ENCODE measurements around the gene IFNA6.

The IFNA6 gene

GRCh38 chr9:21331676-21332402, 18.8 kb downstream of the IFNA6 start:
- DNase-seq (ENCODE audit: low spot score): no peak

GRCh38 chr9:21326526-21327139, 24.1 kb downstream of the IFNA6 start:
- DNase-seq (ENCODE audit: low spot score): no peak

DNA sequence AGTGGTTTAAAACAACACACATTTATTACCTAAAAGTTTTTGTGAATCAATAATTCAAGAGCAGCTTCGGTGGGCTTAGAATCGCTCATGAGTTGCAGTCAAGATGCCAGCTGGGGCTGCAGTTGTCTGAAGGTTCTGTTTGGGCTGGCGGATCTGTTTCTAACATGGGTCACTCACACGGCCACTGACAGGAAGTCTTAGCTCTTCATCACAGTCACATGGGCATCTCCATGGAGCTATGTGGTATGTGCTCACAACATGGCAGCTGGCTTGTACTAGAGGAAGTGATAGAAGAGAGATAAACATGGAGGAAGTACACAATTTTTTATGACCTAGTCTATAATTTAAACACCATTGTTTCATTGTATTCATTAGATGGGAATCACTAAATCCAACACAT, 26.6 kb downstream of the IFNA6 start:
- no peak for DNase-seq (ENCODE audit: low spot score)

- DNase-seq (ENCODE audit: low spot score): no peak
Observed at GRCh38 chr9:21322911-21323461, 27.7 kb downstream of the IFNA6 start.

- no peak for DNase-seq (ENCODE audit: low spot score)
Observed at GRCh38 chr9:21320465-21320864, 30.2 kb downstream of the IFNA6 start.

DNA sequence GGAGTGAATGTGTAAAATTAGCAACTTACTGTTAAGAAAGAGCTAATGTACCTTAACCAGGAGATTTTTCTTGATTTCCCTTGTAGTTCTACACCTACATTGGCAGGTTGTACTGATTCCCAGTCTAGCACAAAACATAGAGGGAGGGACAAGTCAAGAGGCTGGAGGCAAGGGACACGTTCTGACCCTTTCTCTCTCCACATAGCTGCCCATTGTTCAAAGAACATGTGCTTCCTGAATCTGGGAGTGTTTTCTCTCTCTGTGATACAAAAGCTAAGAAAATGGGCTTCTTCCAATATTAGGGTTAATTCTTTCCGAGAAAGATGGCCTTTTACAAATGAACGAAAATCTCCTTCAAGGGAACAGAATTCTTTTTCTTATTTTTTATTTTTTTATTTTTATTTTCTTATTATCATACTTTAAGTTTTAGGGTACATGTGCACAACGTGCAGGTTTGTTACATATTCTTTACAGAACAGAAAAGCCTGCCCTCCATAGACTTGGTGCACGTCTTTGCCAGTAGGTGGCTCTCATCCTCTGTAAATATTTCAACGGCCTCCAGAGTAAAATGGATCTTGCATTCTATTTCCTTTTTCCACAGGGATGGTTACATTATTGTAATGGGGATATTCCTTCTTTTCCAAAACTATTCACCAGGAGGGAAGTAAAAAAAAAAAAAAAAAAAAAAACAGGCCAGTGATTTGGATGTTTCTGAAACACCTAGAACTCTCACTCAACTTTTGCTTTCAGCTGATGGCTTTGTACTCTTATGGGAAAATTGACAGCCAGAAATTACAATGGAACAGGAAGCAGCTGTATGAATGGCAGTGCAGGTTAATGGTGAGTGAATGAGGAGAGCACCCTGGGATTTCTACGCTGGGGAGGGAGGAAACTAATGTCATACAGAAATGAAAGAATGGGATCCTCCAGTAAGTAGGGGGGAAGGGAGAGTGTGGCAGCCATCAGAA, 32.4 kb downstream of the IFNA6 start:
- no peak for DNase-seq (ENCODE audit: low spot score)

DNA sequence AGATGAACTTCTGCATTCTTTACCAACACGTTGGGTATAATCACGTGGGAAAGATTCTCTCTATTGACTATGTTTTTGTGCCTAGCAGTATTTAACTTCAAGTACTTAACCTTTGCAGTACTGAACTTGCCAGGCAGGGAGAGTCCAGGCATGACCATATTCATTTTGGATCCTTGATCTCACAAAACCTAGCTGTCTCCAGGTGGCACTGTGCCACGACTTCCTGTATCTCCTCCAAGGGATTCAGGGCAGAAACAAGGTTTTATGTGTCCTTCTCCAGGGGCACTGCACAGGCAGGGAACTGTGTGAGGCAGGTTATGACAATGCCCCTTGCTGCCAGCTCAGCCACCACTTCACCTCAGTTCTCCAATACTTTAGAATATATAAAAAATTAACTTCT, 33.8 kb downstream of the IFNA6 start:
- no peak for DNase-seq (ENCODE audit: low spot score)

- DNase-seq (ENCODE audit: low spot score): no peak
Observed at GRCh38 chr9:21316032-21316842, 34.5 kb downstream of the IFNA6 start.

- DNase-seq (ENCODE audit: low spot score): no peak
Observed at GRCh38 chr9:21314152-21314551, 36.5 kb downstream of the IFNA6 start.

- no peak for DNase-seq (ENCODE audit: low spot score)
Observed at GRCh38 chr9:21311889-21312288, 38.8 kb downstream of the IFNA6 start.

DNA sequence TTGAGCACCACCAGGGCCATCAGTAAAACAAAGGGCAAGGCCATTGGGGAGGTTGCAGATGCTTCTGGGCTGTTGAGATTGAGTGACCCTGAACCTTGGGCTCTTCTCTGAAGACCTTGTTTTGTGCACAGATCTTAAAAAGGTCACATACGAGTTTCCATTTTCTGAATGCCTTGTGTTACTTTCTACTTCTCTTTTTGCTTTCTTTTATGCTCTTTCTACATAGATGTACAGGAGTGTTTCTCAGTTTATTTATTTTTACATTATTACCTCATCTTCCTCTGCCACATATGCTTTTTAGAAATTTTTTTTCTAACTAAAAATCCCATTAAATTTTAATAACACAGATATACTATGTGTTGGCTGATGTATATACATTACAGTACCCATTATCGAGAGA, 45.5 kb downstream of the IFNA6 start, which contains the start of gene IFNA5:
TSS of gene IFNA5 (minus strand) at position 101 of the 400 bp plus-strand sequence. CDS start at position 44, 57 bp downstream.
- DNase-seq (ENCODE audit: low spot score): no peak
